Activated CD4-positive, CD25-positive, alpha-beta regulatory T cell treated with anti-CD3 and anti-CD28 coated beads, Interleukin-2, amount 50 U/mL, for 16 hours (primary cell): ENCODE data around the gene PRRC2A.

Experiments used
- DNase-seq: peaks from one replicate; pipeline ENCODE4 v3.0.0-alpha.2; 2020; ENCODE audit warnings: low read depth, low spot score

PRRC2A gene

GRCh38 chr6:31665501-31666336 lies 45.2 kb downstream of the PRRC2A start, which contains the start of gene CSNK2B:
Gene CSNK2B, plus strand, starts transcription at chr6:31666080. Its CDS starts 752 bp downstream, at chr6:31666832.
- DNase-seq = peak; percentile 98

GRCh38 chr6:31666337-31666965 lies 45.9 kb downstream of the PRRC2A start:
- DNase-seq = no peak

- no peak for DNase-seq
Measured at GRCh38 chr6:31669676-31670075, 49.2 kb downstream of the PRRC2A start, which contains the start of gene LY6G5B. Gene LY6G5B, plus strand, starts transcription at chr6:31669976. Its CDS starts 975 bp downstream, at chr6:31670951.

GRCh38 chr6:31676322-31676903 lies 55.9 kb downstream of the PRRC2A start:
- no peak for DNase-seq

- DNase-seq = no peak
Measured at GRCh38 chr6:31676904-31677303, 56.4 kb downstream of the PRRC2A start.

- DNase-seq = no peak
Measured at GRCh38 chr6:31677955-31678354, 57.4 kb downstream of the PRRC2A start.

- DNase-seq = peak; percentile 30
Measured at GRCh38 chr6:31680226-31681134, 60.0 kb downstream of the PRRC2A start, which contains the start of gene LY6G5C. Gene LY6G5C, minus strand, starts transcription at chr6:31681067. Its CDS starts 694 bp downstream, at chr6:31680373.

GRCh38 chr6:31681135-31681671 lies 60.7 kb downstream of the PRRC2A start:
- peak; percentile 13 for DNase-seq

- DNase-seq = no peak
Measured at GRCh38 chr6:31683591-31683990, 63.1 kb downstream of the PRRC2A start.

- no peak for DNase-seq
Measured at GRCh38 chr6:31686483-31686882, 66.0 kb downstream of the PRRC2A start.

GRCh38 chr6:31687321-31687720 lies 66.8 kb downstream of the PRRC2A start:
- DNase-seq = no peak
